A673 (cell line): ENCODE data around the gene SPDYE5.
"Not testable (repeated sequence)": the region's sequence is repeated elsewhere in the genome, so short reads cannot be mapped to it uniquely, and the experiment has no call there.

Experiments
- CTCF ChIP-seq: fragments of 300-800, 200-600 bp; sonication (generic); conservative IDR thresholded peaks from 2 replicates; pipeline ENCODE4 v1.5.1; 2017; ENCODE audit warnings: low read depth, mild to moderate bottlenecking, antibody characterized with exemption, low read length, moderate library complexity, mixed read lengths
- EZH2 ChIP-seq: fragments of 200-600 bp; sonication (generic); IDR thresholded peaks from 2 replicates; pipeline ENCODE4 v1.6.1; 2017; ENCODE audit warnings: borderline replicate concordance, low read depth, mild to moderate bottlenecking, mixed read lengths, antibody characterized with exemption, low read length; ENCODE audit not compliant: poor library complexity, severe bottlenecking

- TF ChIP-seq EZH2, CTCF: not testable (repeated sequence)
Measured at GRCh38 chr7:75477457-75477856, 14.7 kb upstream of the SPDYE5 start.
